SK-N-SH (cell line): ENCODE measurements around the gene SLC26A1. TPM values are rescaled to one million over a fixed set of nuclear protein-coding genes. Genes with fewer than 3 reads are reported as not detected.

Experiments used
- CTCF ChIA-PET: fragments of 300-600, 350-600 bp; formaldehyde crosslinking; extraction: SDS; loops from one replicate; lab custom pipeline; 2021; lab: Yijun Ruan, JAX
- POLR2A ChIA-PET: fragments of 350-600 bp; sonication (Branson Sonifier 250); formaldehyde crosslinking; extraction: SDS; loops from one replicate; lab custom pipeline; 2020; ENCODE audit warnings: antibody characterized with exemption, inconsistent platforms; lab: Yijun Ruan, JAX
- DNase-seq: peaks from one replicate; pipeline ENCODE4 v3.0.0; 2012
- H2AFZ ChIP-seq: fragments of 200-600 bp; sonication (generic); 2 replicates; pipeline ENCODE4 v1.8.1; 2016; ENCODE audit warnings: antibody characterized with exemption, mild to moderate bottlenecking, low read depth
- H3F3A ChIP-seq: fragments of 200-600 bp; sonication (generic); replicated peaks from 2 replicates; pipeline ENCODE3; 2016; ENCODE audit warnings: antibody characterized with exemption, mild to moderate bottlenecking; ENCODE audit not compliant: insufficient read depth
- H3K27ac ChIP-seq, 2 experiments: fragments of 200-500 bp in 1 of 2; fragments of 200-600 bp in 1 of 2; sonication (Bioruptor generic) in 1 of 2; sonication (generic), shearing (Covaris generic) in 1 of 2; 2 replicates each; pipeline versions ENCODE4 v1.5.1 to v1.6.1; 2014 to 2016; ENCODE audit warnings: low read depth in 2 of 2, inconsistent platforms in 1 of 2, low read length in 1 of 2, mild to moderate bottlenecking in 1 of 2, mixed read lengths in 1 of 2
- H3K27me3 ChIP-seq: fragments of 200-600 bp; sonication (generic), shearing (Covaris generic); 2 replicates; pipeline ENCODE4 v1.6.1; 2016; ENCODE audit warnings: mixed run types; ENCODE audit not compliant: insufficient read depth
- H3K36me3 ChIP-seq, 2 experiments: fragments of 200-500 bp in 1 of 2; fragments of 200-600 bp in 1 of 2; sonication (Bioruptor generic) in 1 of 2; sonication (generic) in 1 of 2; replicated peaks in 1 of 2; 2 replicates each; pipeline versions ENCODE3 to v1.5.1; 2014 to 2016; ENCODE audit warnings: low read length in 1 of 2, mild to moderate bottlenecking in 1 of 2; ENCODE audit not compliant: insufficient read depth in 2 of 2, control insufficient read depth in 1 of 2
- H3K4me1 ChIP-seq, 2 experiments: fragments of 200-500 bp in 1 of 2; fragments of 200-600 bp in 1 of 2; sonication (Bioruptor generic) in 1 of 2; sonication (generic), shearing (Covaris generic) in 1 of 2; 2 replicates each; pipeline versions ENCODE4 v1.5.1 to v1.6.1; 2014 to 2016; ENCODE audit warnings: low read depth in 1 of 2, low read length in 1 of 2, mixed run types in 1 of 2; ENCODE audit not compliant: insufficient read depth in 2 of 2, control insufficient read depth in 1 of 2
- H3K4me2 ChIP-seq: fragments of 200-600 bp; sonication (generic), shearing (Covaris generic); 2 replicates; pipeline ENCODE4 v1.6.1; 2017; ENCODE audit warnings: mixed run types
- H3K4me3 ChIP-seq, 2 experiments: fragments of 200-500 bp in 1 of 2; fragments of 200-600 bp in 1 of 2; sonication (Bioruptor generic) in 1 of 2; sonication (generic), shearing (Covaris generic) in 1 of 2; 2 replicates each; pipeline versions ENCODE4 v1.5.1 to v1.8.1; 2014 to 2016; ENCODE audit warnings: low read depth in 2 of 2, inconsistent platforms in 1 of 2, low read length in 1 of 2, mild to moderate bottlenecking in 1 of 2, mixed read lengths in 1 of 2, moderate library complexity in 1 of 2
- H3K79me2 ChIP-seq: fragments of 200-600 bp; sonication (generic); 2 replicates; pipeline ENCODE4 v1.8.1; 2017; ENCODE audit warnings: mild to moderate bottlenecking; ENCODE audit not compliant: insufficient read depth
- H3K9ac ChIP-seq: fragments of 200-600 bp; sonication (generic); 2 replicates; pipeline ENCODE4 v1.6.1; 2017; ENCODE audit warnings: mixed run types
- H3K9me2 ChIP-seq: fragments of 200-600 bp; sonication (generic); 2 replicates; pipeline ENCODE4 v1.6.1; 2017; ENCODE audit warnings: mixed run types
- H3K9me3 ChIP-seq: fragments of 200-600 bp; sonication (generic); 2 replicates; pipeline ENCODE4 v1.6.1; 2017; ENCODE audit warnings: mixed run types, mild to moderate bottlenecking, moderate library complexity
- H4K20me1 ChIP-seq: fragments of 200-600 bp; sonication (generic); 2 replicates; pipeline ENCODE4 v1.6.1; 2017; ENCODE audit warnings: mild to moderate bottlenecking, mixed run types; ENCODE audit not compliant: insufficient read depth
- CHD2 ChIP-seq: fragments of 150-350 bp; IDR thresholded peaks from 2 replicates; pipeline ENCODE4 v1.6.1; 2018; ENCODE audit warnings: low read length; ENCODE audit not compliant: partially characterized antibody
- ELF1 ChIP-seq: IDR thresholded peaks from 2 replicates; pipeline ENCODE4 v1.4.0; 2012
- EP300 ChIP-seq, 2 experiments: IDR thresholded peaks; 2 replicates each; pipeline versions ENCODE4 v1.4.0 to v1.6.1; 2012; ENCODE audit warnings: borderline replicate concordance in 1 of 2, low read depth in 1 of 2, low read length in 1 of 2
- FOSL2 ChIP-seq: IDR thresholded peaks from 2 replicates; pipeline ENCODE4 v1.4.0; 2012; ENCODE audit warnings: low read depth, mild to moderate bottlenecking, moderate library complexity, borderline replicate concordance
- FOXJ3 ChIP-seq: sonication (generic); formaldehyde crosslinking; IDR thresholded peaks from 2 replicates; pipeline ENCODE4 v1.5.1; 2020; ENCODE audit warnings: mild to moderate bottlenecking, missing genetic modification reagents
- FOXM1 ChIP-seq: IDR thresholded peaks from 2 replicates; pipeline ENCODE4 v1.4.0; 2012; ENCODE audit warnings: low read depth, mild to moderate bottlenecking
- GABPA ChIP-seq: IDR thresholded peaks from 2 replicates; pipeline ENCODE4 v1.4.0; 2012; ENCODE audit warnings: low read depth, mild to moderate bottlenecking
- JUND ChIP-seq: IDR thresholded peaks from 2 replicates; pipeline ENCODE4 v1.4.0; 2012
- MXI1 ChIP-seq: IDR thresholded peaks from 2 replicates; pipeline ENCODE4 v1.6.1; 2012; ENCODE audit warnings: mild to moderate bottlenecking, low read depth, low read length, improper control_type of control experiment
- NFIC ChIP-seq: IDR thresholded peaks from 2 replicates; pipeline ENCODE4 v1.4.0; 2012; ENCODE audit warnings: borderline replicate concordance
- NRF1 ChIP-seq: IDR thresholded peaks from 2 replicates; pipeline ENCODE4 v1.6.1; 2012; ENCODE audit warnings: low read depth, mild to moderate bottlenecking, low read length
- PBX3 ChIP-seq: IDR thresholded peaks from 2 replicates; pipeline ENCODE4; 2012
- POLR2AphosphoS5 ChIP-seq: IDR thresholded peaks from 2 replicates; pipeline ENCODE4 v1.6.1; 2012; ENCODE audit warnings: low read depth, low read length
- RAD21 ChIP-seq: IDR thresholded peaks from 2 replicates; pipeline ENCODE4 v1.6.1; 2012; ENCODE audit warnings: mild to moderate bottlenecking, low read length
- RCOR1 ChIP-seq: fragments of 150-350 bp; IDR thresholded peaks from 2 replicates; pipeline ENCODE4 v1.6.1; 2017; ENCODE audit warnings: antibody characterized with exemption, low read length
- REST ChIP-seq: IDR thresholded peaks from 2 replicates; pipeline ENCODE4 v1.6.1; 2012; ENCODE audit warnings: mild to moderate bottlenecking, low read depth, low read length, moderate library complexity
- RFX5 ChIP-seq: IDR thresholded peaks from 2 replicates; pipeline ENCODE4 v1.6.1; 2012; ENCODE audit warnings: mild to moderate bottlenecking, improper control_type of control experiment, low read length
- RXRA ChIP-seq: IDR thresholded peaks from 2 replicates; pipeline ENCODE4 v1.4.0; 2012; ENCODE audit warnings: low read depth, mild to moderate bottlenecking, borderline replicate concordance
- SIN3A ChIP-seq: IDR thresholded peaks from 2 replicates; pipeline ENCODE4 v1.6.1; 2012; ENCODE audit warnings: low read depth, mild to moderate bottlenecking, low read length, moderate library complexity, borderline replicate concordance
- TAF1 ChIP-seq: IDR thresholded peaks from 2 replicates; pipeline ENCODE4 v1.6.1; 2012; ENCODE audit warnings: low read depth, mild to moderate bottlenecking, low read length, moderate library complexity, borderline replicate concordance
- TEAD4 ChIP-seq: IDR thresholded peaks from 2 replicates; pipeline ENCODE4 v1.4.0; 2012; ENCODE audit warnings: mild to moderate bottlenecking, borderline replicate concordance; ENCODE audit not compliant: insufficient read depth
- USF1 ChIP-seq: IDR thresholded peaks from 2 replicates; pipeline ENCODE4 v1.4.0; 2012; ENCODE audit warnings: low read depth, borderline replicate concordance
- ZBTB33 ChIP-seq: IDR thresholded peaks from 2 replicates; pipeline ENCODE4 v1.4.0; 2012; ENCODE audit warnings: low read depth, borderline replicate concordance
- WGBS: methylation state at CpG from one replicate; pipeline ENCODE4 v1.1.6; 2017; ENCODE audit warnings: low lambda C conversion rate; 5-methylcytosine and 5-hydroxymethylcytosine counted together
- polyA plus RNA-seq, 3 experiments: library from polyadenylated mRNA; depleted of rRNA; stranded (reverse); fragments of >200 nt; gene quantifications; 2 replicates each; pipeline ENCODE4 v1.2.3, GENCODE V29; 2012

Gene SLC26A1
- polyA plus RNA-seq, 1 of the 3 experiments (the other 2 are of a cell fraction), result 0.05 TPM

GRCh38 chr4:1022051-1022738 is 29.0 kb upstream of the SLC26A1 start (continued):
- TF ChIP-seq SIN3A (no peak), FOXM1 (no peak), EP300 (IDR thresholded peaks at IDR 0.05; ENCODE audit: borderline replicate concordance in 1 of 2, low read depth in 1 of 2, low read length in 1 of 2) (no peak), GABPA (no peak), TAF1 (no peak)
- TF ChIP-seq, all 33 proteins: peak for 0

GRCh38 chr4:1021386-1022050 is 28.3 kb upstream of the SLC26A1 start:
- H3K9ac ChIP-seq, result no peak overlapping the region
- no peaks in the 10 kb centered on the region for H3K79me2 ChIP-seq
- H3K36me3 ChIP-seq, result peaks cover 0 to 4% of the 10 kb centered on the region in 2 experiments
- no peak for TF ChIP-seq RFX5
- no peak for TF ChIP-seq TAF1
- TF ChIP-seq POLR2AphosphoS5, result no peak
- TF ChIP-seq RCOR1, result no peak
- no peak for TF ChIP-seq NRF1
- TF ChIP-seq FOXJ3, result no peak
- TF ChIP-seq JUND, result no peak
- no peak for TF ChIP-seq NFIC
- no peak for TF ChIP-seq FOSL2
- TF ChIP-seq RXRA, result no peak
- TF ChIP-seq ELF1, result no peak
- TF ChIP-seq REST, result no peak
- no peak for TF ChIP-seq TEAD4
- no peak for TF ChIP-seq MXI1
- TF ChIP-seq PBX3, result no peak
- no peak for TF ChIP-seq CHD2
- no peak for TF ChIP-seq RAD21
- no peak for TF ChIP-seq ZBTB33
- TF ChIP-seq SIN3A, result no peak
- no peak for TF ChIP-seq USF1
- no peaks in the 10 kb centered on the region for H3K27me3 ChIP-seq
- no peaks in the 10 kb centered on the region for H3K9me2 ChIP-seq
- H2AFZ ChIP-seq, result no peak overlapping the region
- ChIA-PET CTCF (interaction anchor here (1.0 kb wide), 1 partner anchor 11 kb away, joined by 3 read pairs; no protein-coding TSS in a partner anchor), POLR2A (no interaction called here)
- no peaks in the 10 kb centered on the region; a peak in 1 of 4 replicates for H3K4me1 ChIP-seq
- DNase-seq, result no peak
- H3K27ac ChIP-seq, result no peak overlapping the region
- no peaks in the 10 kb centered on the region for H3K9me3 ChIP-seq
- no peak overlapping the region for H3K4me2 ChIP-seq
- H4K20me1 ChIP-seq, result peaks cover 16% of the 10 kb centered on the region; the same call in 1 of the 2 replicates
- WGBS, result 86% methylated on average over 10 of the region's 19 CpGs
- no peak overlapping the region for H3K4me3 ChIP-seq
- peaks cover 6% of the 10 kb centered on the region for H3F3A ChIP-seq
